Hepatocyte (in vitro differentiated cells): ENCODE data around the gene FANCI. TPM values are rescaled to one million over a fixed set of nuclear protein-coding genes. Genes with fewer than 3 reads are reported as not detected.
A peak's percentile ranks its signal among the peaks of the same experiment; 100 is the strongest.

Experiments used
- DNase-seq: peaks from one replicate; pipeline ENCODE4 v3.0.0-alpha.2; 2016; ENCODE audit warnings: low spot score
- H2AFZ ChIP-seq: fragments of 200-600 bp; sonication (generic); 2 replicates; pipeline ENCODE4 v1.6.0; 2016; ENCODE audit warnings: antibody characterized with exemption, mild to moderate bottlenecking
- H3K27ac ChIP-seq: fragments of 200-600 bp; sonication (generic); 2 replicates; pipeline ENCODE4 v1.5.1; 2016; ENCODE audit warnings: mild to moderate bottlenecking
- H3K27me3 ChIP-seq: fragments of 200-600 bp; sonication (generic); 2 replicates; pipeline ENCODE4 v1.6.1; 2016
- H3K36me3 ChIP-seq: fragments of 200-600 bp; sonication (generic); replicated peaks from 2 replicates; pipeline ENCODE4 v1.5.1; 2016; ENCODE audit warnings: low read depth; ENCODE audit not compliant: insufficient read depth
- H3K4me1 ChIP-seq: fragments of 200-600 bp; sonication (generic); 2 replicates; pipeline ENCODE4 v1.5.1; 2016; ENCODE audit warnings: mild to moderate bottlenecking, moderate library complexity; ENCODE audit not compliant: insufficient read depth
- H3K4me2 ChIP-seq: fragments of 200-600 bp; sonication (generic); 2 replicates; pipeline ENCODE4 v1.6.0; 2016
- H3K4me3 ChIP-seq: fragments of 200-600 bp; sonication (generic); 2 replicates; pipeline ENCODE4 v1.5.1; 2016; ENCODE audit warnings: mild to moderate bottlenecking
- H3K79me2 ChIP-seq: fragments of 200-600 bp; sonication (generic); 2 replicates; pipeline ENCODE4 v1.6.0; 2017; ENCODE audit warnings: mild to moderate bottlenecking
- H3K9me2 ChIP-seq: fragments of 200-600 bp; sonication (generic); replicated peaks from 2 replicates; pipeline ENCODE4 v1.6.0; 2017; ENCODE audit warnings: mild to moderate bottlenecking; ENCODE audit not compliant: insufficient read depth
- H3K9me3 ChIP-seq: fragments of 200-600 bp; sonication (generic); 2 replicates; pipeline ENCODE4 v1.5.1; 2016; ENCODE audit warnings: low read depth, mild to moderate bottlenecking
- H4K20me1 ChIP-seq: fragments of 200-600 bp; sonication (generic); 2 replicates; pipeline ENCODE4 v1.6.0; 2016; ENCODE audit warnings: mild to moderate bottlenecking; ENCODE audit not compliant: insufficient read depth, poor library complexity, severe bottlenecking
- EZH2 ChIP-seq: fragments of 200-600 bp; sonication (generic); IDR thresholded peaks from 2 replicates; pipeline ENCODE4 v1.6.1; 2016; ENCODE audit warnings: antibody characterized with exemption, mild to moderate bottlenecking, borderline replicate concordance
- EZH2phosphoT487 ChIP-seq: fragments of 200-600 bp; sonication (generic); IDR thresholded peaks from one replicate; pipeline ENCODE4 v1.6.1; 2018; ENCODE audit warnings: antibody characterized with exemption, mild to moderate bottlenecking, low read depth, moderate library complexity; ENCODE audit not compliant: unreplicated experiment, severe bottlenecking
- WGBS: methylation state at CpG from one replicate; pipeline ENCODE4 v1.1.6; 2016; ENCODE audit warnings: low lambda C conversion rate; ENCODE audit errors: missing lambda C conversion rate; 5-methylcytosine and 5-hydroxymethylcytosine counted together
- polyA plus RNA-seq: library from polyadenylated mRNA; unstranded; fragments of >200 nt; fragmentation: Nextera tagmentation; extraction: Ambion mirVana; gene quantifications from 2 replicates; pipeline ENCODE4 v1.2.1, GENCODE V29; 2016
- total RNA-seq: library from RNA; depleted of rRNA; stranded (reverse); fragments of >200 nt; gene quantifications from 2 replicates; pipeline ENCODE4 v1.2.3, GENCODE V29; 2014
- TF ChIP-seq, protein P1 (sequence below): fragments of 200-600 bp; sonication (generic); IDR thresholded peaks from 2 replicates; pipeline ENCODE4 v1.5.1; 2016; ENCODE audit warnings: antibody characterized with exemption, mild to moderate bottlenecking; ENCODE audit not compliant: poor library complexity

Gene FANCI
- total and polyA plus RNA-seq, 2 experiments from 2014 or later: 8.0 to 14.5 TPM

DNA sequence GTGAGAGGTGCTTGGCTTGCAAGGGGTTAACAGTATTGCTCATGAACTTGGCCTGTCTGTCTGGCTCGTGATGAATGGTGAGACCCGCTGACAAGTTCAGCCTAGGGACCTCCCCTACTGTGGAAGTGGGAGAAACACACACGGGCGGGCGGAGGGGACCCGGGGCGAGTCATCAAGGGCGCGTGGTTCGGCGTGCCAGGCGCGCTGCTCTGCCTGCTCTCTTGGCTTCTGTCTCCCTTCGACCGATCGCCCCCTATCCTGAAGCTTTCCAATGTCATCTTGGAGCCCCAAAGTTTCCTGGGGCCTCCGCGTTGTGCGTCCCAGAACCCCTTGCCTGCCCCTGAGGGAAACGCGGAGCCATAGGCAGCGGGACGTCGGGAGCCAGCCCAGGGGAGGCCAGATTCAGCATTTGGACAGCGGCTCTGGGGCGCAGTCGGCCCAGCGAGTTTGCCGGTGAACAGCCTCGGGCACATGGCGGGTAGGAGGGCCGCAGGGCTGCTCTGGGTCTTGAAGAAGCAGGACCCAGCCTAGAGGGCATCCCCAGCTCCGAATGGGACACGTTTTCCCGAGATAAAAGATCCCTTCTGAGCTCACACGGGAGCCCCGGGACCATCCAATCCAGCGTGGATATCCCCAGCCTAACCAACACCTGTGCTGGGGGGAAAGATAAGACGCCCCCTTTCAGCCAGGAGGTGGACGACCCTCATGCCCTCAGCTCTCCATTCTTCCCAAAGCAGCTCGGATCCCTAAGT is 117.8 kb downstream of the FANCI start:
- H3K4me3 ChIP-seq: no peak overlapping the region
- no peaks in the 10 kb centered on the region for H4K20me1 ChIP-seq
- WGBS: 12% methylated on average over 41 of the region's 41 CpGs
- H2AFZ ChIP-seq: no peak overlapping the region
- H3K4me2 ChIP-seq: peak overlapping the region; percentile 41
- no peaks in the 10 kb centered on the region for H3K79me2 ChIP-seq
- no peaks in the 10 kb centered on the region for H3K9me2 ChIP-seq
- peaks cover 4% of the 10 kb centered on the region for H3K4me1 ChIP-seq
- H3K27ac ChIP-seq: no peak overlapping the region
- TF ChIP-seq EZH2 (peak; percentile 52), EZH2phosphoT487 (no peak)
- TF ChIP-seq, protein P1, sequence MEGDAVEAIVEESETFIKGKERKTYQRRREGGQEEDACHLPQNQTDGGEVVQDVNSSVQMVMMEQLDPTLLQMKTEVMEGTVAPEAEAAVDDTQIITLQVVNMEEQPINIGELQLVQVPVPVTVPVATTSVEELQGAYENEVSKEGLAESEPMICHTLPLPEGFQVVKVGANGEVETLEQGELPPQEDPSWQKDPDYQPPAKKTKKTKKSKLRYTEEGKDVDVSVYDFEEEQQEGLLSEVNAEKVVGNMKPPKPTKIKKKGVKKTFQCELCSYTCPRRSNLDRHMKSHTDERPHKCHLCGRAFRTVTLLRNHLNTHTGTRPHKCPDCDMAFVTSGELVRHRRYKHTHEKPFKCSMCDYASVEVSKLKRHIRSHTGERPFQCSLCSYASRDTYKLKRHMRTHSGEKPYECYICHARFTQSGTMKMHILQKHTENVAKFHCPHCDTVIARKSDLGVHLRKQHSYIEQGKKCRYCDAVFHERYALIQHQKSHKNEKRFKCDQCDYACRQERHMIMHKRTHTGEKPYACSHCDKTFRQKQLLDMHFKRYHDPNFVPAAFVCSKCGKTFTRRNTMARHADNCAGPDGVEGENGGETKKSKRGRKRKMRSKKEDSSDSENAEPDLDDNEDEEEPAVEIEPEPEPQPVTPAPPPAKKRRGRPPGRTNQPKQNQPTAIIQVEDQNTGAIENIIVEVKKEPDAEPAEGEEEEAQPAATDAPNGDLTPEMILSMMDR: no peak
- H3K27me3 ChIP-seq: peaks cover 95% of the 10 kb centered on the region
- DNase-seq: peak; percentile 89
- no peaks in the 10 kb centered on the region for H3K36me3 ChIP-seq
- H3K9me3 ChIP-seq: no peaks in the 10 kb centered on the region

DNA sequence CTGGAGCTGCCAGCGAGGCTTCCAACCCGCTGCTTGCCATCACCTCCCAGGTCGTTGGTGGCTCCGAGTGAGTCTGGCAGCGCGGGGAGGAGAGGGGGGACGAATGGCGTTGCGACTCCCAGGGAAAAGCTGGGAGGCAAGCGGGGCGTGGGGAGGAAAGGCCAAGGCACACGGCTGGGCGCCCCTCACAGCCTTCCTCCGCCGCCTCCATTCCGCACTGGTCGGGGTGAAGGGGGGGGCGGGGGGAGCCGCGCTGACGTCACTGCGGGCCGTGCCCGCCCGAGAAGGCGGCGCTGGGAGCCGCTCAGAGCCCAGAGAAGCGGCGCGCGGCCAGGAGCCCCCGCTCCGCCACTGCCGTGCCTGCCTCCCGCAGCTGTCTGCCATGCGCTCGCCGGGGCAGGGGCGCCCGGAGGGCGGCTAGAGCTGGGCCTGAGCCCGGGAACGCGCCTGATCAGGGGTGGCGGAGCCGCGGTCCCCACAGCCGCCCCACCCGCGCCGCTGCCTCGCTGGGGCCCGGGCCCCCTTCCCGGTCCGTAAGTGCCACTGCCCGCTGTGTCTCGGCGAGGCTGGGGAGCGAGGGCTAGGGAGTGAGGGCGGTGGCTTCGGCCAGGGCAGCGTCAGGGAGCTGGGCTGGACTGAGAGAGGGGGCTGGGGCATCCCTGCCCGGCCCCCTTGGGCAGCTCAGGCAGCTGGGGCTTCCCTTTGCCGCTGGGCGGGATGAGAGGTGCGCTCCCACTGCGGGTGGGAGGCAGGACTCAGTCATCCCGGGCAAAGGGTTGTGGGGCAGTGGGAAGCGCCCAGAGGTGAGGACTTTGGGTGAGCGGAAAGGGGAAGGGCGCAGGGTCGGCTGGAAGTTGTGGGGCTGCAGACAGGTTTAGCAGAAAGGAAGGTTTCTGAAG is 118.7 kb downstream of the FANCI start:
- no peak overlapping the region for H3K27ac ChIP-seq
- 11% methylated on average over 31 of the region's 73 CpGs for WGBS
- H3K9me2 ChIP-seq: no peaks in the 10 kb centered on the region
- no peak overlapping the region for H3K4me3 ChIP-seq
- no peaks in the 10 kb centered on the region for H3K9me3 ChIP-seq
- H3K27me3 ChIP-seq: peaks cover 95% of the 10 kb centered on the region
- H3K4me1 ChIP-seq: peaks cover 7% of the 10 kb centered on the region
- H2AFZ ChIP-seq: no peak overlapping the region
- TF ChIP-seq EZH2phosphoT487: peak; percentile 62
- TF ChIP-seq, protein P1: no peak
- H4K20me1 ChIP-seq: no peaks in the 10 kb centered on the region
- H3K79me2 ChIP-seq: no peaks in the 10 kb centered on the region
- DNase-seq: no peak
- peak overlapping the region; percentile 41 for H3K4me2 ChIP-seq
- no peaks in the 10 kb centered on the region for H3K36me3 ChIP-seq

DNA sequence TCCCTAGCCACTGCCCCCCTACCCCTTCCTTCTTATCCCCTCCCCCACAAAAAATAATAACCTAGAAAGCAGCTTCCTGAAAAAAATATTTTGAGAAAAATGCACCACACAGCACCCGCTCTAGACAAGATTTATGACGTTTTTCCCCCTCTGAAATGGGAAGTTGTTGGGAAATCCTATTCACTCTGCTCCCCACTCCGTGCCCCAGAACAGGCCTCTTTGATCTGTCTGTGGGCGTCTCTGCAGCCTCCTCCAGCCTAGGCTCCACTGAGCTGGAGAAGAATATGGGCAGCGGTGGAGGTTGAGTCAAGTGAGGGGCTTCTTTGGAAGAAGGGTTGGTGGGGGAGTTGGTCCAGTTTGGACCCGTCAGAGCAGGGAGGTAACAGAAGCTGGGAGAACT is 119.4 kb downstream of the FANCI start:
- Histone ChIP-seq H3K4me2 (no peak overlapping the region), H2AFZ (no peak overlapping the region), H4K20me1 (no peaks in the 10 kb centered on the region), H3K36me3 (no peaks in the 10 kb centered on the region), H3K9me3 (no peaks in the 10 kb centered on the region), H3K79me2 (no peaks in the 10 kb centered on the region), H3K4me3 (no peak overlapping the region), H3K4me1 (peaks cover 11% of the 10 kb centered on the region), H3K27ac (no peak overlapping the region), H3K27me3 (peaks cover 95% of the 10 kb centered on the region), H3K9me2 (no peaks in the 10 kb centered on the region)
- TF ChIP-seq EZH2phosphoT487 (no peak), EZH2 (no peak)
- TF ChIP-seq, protein P1: no peak
- DNase-seq: no peak
- 31% methylated on average over 6 of the region's 6 CpGs for WGBS
